Measurements from ENCODE around the gene COPS4.
"Not testable (repeated sequence)": the region's sequence is repeated elsewhere in the genome, so short reads cannot be mapped to it uniquely, and the experiment has no call there.

COPS4 gene

GRCh38 chr4:83034630-83035494 is at the start of gene COPS4:
Gene COPS4 (plus strand): TSS chr4:83035183. CDS start chr4:83035225, 42 bp downstream.
- peak; percentile 99 for DNase-seq

DNA sequence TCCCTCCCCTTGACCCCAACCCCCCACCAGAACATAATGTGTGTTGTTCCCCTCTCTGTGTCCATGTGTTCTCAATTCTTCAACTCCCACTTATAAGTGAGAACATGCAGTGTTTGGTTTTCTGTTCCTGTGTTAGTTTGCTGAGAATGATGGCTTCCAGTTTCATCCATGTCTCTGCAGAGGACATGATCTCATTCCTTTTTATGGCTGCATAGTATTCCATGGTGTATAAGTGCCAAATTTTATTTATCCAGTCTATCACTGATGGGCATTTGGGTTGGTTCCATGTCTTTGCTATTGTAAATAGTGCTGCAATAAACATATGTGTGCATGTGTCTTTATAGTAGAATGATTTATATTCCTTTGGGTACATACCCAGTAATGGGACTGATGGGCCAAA is 47.5 kb upstream of the COPS4 start:
- not testable (repeated sequence) for DNase-seq

DNA sequence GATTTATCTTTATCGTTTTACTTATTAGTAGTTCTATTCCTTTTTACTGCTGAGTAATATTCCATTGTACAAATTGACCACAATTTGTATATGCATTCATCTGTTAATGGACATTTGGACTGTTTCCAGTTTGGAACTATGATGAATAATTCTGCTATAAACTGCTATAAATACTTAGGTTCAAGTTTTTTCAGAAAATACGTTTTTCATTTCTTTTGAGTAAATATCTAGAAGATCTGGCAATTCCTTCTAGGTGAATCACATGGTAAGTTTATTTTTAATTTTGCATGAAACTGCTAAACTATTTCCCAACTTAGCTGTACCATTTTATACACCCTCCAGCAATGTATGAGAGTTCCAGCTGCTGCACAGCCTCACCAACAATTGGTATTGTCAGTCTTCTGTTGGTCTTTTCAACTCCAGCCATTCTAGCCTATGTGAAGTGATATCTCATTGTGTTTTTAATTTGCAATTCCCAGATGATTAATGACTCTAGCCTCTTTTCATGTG is 46.6 kb upstream of the COPS4 start:
- DNase-seq, result no peak

- DNase-seq, result peak; percentile 11
Observed at GRCh38 chr4:82989575-82990429, 45.2 kb upstream of the COPS4 start.

DNA sequence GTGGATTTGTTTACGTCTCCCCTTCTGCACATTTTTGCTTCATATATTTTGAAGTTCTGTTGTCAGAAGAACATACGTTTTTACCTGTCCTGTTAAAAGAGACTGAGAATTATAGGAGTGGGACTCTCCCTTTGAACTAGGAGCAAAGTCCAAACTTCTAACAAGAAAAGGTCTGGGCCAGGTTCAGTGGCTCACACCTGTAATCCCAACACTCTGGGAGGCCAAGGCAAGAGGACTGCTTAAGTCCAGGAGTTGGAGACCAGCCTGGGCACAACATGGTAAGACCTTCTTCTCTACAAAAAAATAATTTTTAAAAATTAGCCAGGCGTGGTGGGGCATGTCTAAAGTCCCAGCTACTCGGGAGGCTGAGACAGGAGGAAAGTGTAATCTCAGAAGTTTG is 40.1 kb upstream of the COPS4 start:
- no peak for DNase-seq

DNA sequence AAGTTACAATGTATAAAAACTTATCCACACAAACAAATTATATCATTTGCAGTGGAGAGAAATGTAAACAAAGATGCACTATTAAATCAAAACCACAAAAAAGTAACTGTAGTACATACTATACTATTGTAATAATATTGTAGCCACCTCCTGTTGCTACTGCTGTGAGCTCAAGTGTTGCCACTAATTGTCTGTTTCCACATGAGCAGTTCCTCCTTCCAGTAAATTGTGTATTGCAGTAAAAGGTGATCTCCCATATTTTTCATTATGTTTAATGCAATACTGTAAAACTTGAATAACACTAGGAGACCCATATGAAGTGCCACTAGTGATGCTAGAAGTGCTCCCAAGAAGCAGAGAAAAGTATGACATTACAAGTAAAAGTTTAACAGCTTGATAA is 36.1 kb upstream of the COPS4 start:
- no peak for DNase-seq

DNA sequence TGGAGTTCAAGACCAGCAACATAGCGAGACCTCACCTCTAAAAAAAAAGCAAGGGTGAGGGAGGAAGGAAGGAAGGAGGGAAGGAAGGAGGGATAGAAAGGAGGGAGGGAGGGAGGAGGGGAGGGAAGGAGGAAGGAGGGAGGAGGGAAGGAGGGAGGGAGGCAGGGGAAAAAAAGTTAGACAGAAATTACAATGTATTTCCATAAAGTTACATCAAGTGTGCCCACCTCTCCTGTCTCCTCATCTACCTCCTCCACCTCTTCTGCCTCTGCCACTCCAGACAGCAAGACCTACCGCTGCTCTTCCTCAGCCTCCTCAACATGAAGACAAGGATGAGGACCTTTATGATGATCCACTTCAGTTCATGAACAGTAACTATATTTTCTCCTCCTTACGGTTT is 32.7 kb upstream of the COPS4 start:
- no peak for DNase-seq

DNA sequence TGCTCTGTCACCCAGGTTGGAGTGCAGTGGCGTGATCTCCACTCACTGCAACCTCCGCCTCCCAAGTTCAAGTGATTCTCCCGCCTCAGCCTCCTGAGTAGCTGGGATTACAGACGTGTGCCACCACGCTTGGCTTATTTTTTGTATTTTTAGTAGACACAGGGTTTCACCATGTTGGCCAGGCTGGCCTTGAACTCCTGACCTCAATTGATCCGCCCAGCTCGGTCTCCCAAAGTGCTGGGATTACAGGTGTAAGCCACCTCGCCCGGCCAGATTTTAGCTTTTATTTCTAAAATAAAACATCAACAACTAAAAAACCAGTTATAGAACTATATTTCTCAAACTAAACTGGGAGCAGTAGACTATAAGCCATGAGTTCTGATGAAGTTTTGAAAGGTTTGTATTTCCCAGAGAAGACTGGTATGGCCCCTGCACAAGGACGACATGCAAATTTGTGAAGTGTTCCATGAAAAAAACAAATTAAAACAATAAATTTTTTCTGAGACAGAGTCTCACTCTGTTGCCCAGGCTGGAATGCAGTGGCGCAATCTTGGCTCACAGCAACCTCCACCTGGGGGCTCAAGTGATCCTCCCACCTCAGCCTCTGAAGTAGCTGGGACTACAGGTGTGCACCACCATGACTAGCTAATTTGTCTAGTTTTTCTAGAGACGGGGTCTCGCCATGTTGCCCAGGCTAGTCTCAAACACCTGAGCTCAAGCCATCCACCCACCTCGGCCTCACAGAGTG is 31.8 kb upstream of the COPS4 start:
- not testable (repeated sequence) for DNase-seq

- no peak for DNase-seq
Observed at GRCh38 chr4:83009529-83009928, 25.5 kb upstream of the COPS4 start.

DNA sequence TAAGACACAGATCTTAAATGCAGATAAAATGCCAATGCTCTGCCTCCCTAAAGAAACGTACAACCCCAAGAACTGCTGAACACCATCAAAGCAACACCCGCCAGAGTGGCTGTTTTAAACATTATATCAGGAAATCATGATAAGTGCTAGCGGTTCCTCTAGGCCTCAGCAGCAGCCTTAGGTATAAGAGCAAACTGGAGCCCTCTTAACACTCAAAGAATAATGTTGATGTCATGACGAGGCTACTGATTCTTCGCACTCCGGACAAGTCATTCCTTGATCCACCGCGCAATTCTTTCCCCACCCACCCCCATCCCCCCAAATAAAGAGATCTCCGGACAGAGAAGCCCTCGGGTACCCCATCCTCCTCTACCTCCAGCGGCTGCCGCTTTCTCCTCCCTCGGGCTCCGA is 24.9 kb upstream of the COPS4 start:
- DNase-seq, result peak; percentile 1

DNA sequence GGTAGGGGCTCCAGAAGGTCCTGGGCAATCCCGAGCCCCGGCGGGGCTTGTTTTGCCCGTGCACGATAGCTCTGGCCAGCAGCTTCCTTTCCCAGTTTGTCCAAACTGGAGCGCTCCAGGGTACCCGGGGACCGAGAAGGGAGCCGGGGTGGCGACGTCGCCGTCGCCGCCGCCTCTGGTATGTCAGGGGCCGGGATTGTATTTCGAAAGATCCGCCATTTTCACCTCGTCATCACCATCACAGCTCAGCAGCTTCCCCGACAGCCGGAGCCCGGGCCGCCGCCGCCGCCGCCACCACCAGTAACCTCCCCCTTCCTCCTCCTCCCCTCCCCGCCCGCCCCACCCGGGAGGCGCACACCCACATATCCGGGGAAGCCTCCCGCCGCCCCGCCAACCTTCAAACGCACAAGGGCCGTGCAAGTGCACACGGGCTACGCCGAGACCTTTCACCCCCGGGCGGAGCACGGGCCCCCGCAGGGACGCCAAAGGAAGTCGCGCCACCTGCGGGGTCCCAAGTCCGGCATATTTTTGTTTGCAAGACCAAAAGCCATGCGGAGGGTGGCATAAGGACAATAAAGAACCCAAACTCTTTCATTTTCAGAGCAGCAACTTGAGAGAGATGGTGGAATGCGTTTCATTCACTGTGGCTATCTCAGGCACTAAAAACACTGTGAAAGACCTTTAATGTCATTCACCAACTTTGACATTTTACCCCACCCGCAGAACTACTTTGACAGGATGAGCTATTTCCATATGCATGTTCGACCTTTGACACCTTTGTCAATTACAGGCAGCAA is 24.3 kb upstream of the COPS4 start, which contains the start of gene LIN54:
LIN54 (minus strand) TSS at position 302 of the 797 bp plus-strand sequence. CDS start 25,979 bp downstream, outside the sequence.
- peak; percentile 62 for DNase-seq

DNA sequence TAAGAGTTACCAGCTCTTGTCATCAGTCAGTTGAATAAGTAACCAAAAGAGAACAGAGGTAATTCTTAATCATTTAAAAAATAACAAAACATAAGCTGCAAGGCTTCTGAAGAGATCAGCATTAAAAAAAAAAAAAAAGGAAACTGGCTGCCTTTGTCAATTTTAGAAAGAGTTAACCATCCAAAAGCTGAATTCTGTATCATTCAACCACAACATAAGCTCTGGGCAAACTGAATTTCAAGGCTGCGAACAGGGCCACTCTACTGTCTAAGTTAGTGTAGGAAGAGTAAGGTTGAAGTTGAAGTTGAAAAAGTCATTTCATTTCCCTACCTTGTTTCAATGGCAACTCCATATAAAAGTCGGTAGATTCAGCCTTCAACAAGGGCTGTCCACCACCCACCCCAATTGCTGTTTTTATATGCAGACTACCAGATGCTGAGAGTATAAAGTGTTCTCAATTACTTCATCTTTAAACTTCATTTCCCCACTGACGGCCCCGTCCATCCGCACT is 23.2 kb upstream of the COPS4 start:
- no peak for DNase-seq

DNA sequence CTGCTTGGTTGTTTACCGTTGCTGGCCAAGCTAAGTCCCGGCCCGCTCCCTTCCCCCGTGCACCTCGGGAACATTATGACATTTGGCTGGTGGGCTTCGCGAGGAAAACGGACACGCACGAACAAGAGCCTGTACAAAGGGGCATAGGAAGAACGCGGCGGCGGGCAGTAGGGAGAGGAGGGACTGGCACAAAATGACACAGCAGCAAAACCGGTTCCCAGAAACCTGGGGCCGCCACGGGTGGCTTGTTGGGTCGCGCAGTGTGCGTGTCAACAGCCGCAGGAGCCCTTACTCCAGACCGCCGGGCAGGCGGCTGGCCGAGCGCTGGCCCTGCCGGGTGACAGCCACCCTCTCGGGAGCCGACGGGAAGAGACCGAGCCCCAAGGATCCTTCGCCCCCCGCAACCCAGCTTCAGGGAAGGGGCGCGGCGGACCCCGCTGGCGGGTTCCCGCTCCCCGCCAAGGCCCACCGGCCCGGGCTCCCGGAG is 22.7 kb upstream of the COPS4 start:
- DNase-seq, result peak; percentile 10

- DNase-seq, result peak; percentile 98
Observed at GRCh38 chr4:83012687-83013419, 22.1 kb upstream of the COPS4 start.

DNA sequence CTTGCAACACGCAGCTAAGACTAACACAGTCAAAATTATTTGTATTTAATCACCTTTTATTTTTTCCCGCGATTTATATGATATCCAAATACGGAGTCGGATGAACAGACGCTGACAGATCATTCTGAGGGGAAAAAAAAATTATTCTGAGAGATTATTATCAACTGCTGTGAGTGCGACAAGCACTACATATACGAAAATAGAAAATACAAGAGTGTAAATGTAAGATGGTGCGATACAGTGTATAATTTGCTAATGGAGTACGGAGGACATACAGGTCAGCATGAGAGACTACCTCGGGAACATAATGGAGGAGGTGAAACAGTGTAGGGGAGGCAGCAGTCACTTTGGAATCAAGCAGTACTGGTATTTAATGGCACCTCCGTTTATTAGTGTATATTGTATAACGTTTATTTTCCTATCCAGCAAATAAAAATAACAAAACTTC is 21.5 kb upstream of the COPS4 start:
- DNase-seq, result no peak

DNA sequence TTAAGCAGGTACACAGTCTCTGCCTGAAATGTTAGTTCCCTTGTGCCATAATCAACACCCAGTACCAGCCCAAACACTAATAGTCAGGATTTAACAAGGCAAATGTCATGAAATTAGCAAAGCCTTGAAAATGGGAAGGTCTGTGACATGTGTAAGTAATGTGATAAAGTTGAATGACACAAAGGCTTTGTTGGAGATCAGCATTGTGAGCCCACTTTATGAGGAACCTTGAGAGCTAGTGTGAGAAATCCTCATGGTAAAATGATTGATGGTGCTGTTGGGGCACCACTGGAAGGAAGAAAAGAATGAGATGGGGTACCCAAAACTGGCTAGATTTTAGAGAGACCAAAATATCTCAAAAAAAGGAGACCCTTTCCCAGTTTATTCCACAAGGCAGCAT is 21.1 kb upstream of the COPS4 start:
- no peak for DNase-seq

- peak; percentile 35 for DNase-seq
Observed at GRCh38 chr4:83019794-83020494, 15.0 kb upstream of the COPS4 start.

DNA sequence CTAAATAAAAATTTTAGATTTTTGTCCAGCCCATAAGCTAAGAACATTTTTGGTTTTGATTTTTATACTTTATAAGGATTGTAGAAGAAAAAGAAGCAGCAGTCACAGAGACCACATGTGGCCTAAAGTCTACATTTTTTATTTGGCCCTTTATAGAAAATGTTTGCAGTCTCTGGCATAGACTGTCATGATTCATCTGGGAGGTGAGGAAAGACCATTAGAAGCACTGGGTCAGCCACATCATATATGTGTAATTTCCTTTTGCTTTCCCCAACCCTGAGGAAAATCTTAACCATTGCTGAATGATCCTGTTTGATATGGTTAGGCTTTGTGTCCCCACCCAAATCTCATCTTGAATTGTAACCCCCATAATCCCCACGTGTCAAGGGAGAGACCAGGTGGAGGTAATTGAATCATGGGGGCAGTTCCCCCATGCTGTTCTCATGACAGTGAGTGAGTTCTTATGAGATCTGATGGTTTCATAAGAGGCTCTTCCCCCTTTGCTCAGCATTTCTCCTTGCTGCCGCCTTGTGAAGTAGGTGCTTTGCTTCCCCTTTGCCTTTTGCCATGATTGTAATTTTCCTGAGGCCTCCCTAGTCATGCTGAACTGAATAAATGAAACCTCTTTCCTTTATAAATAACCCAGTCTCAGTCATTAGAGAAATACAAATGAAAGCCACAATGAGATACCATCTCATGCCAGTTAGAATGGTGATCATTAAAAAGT is 12.1 kb upstream of the COPS4 start:
- DNase-seq, result no peak

GRCh38 chr4:83023599-83023998 is 11.4 kb upstream of the COPS4 start:
- DNase-seq, result not testable (repeated sequence)
